HG03025 (cell line): ENCODE measurements around the gene SRP9.
"Not testable (repeated sequence)": the region's sequence is repeated elsewhere in the genome, so short reads cannot be mapped to it uniquely, and the experiment has no call there.

Experiments
- ATAC-seq: cut with Tn5 transposase; IDR thresholded peaks from one replicate; pipeline ENCODE4 v1.9.1; 2021; ENCODE audit warnings: mild to moderate bottlenecking, moderate library complexity; ENCODE audit not compliant: unreplicated experiment, low FRiP score

SRP9 gene

GRCh38 chr1:225813214-225813964 lies 35.8 kb downstream of the SRP9 start:
- ATAC-seq, result no peak

DNA sequence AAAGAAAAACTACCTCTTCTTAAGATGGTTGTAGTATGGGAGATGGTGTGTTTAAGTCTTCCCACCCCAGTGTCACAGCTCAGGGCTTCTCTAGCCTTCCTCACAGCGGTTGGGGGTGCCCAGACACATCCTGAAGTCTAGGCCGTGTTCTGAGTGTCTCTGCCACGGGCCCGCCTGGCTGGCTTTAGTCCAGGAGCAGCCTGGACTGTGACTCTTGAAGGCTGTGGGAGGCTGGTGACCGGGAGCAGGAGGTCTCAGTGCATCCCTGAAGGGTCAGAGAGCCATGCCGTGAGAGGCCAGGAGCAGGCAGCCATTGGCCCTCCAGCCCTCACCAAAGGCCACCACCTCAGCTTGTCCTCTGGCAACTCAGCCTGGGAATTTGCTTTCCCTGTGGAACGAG lies 36.8 kb downstream of the SRP9 start:
- ATAC-seq, result no peak

GRCh38 chr1:225815090-225815489 lies 37.5 kb downstream of the SRP9 start:
- not testable (repeated sequence) for ATAC-seq

DNA sequence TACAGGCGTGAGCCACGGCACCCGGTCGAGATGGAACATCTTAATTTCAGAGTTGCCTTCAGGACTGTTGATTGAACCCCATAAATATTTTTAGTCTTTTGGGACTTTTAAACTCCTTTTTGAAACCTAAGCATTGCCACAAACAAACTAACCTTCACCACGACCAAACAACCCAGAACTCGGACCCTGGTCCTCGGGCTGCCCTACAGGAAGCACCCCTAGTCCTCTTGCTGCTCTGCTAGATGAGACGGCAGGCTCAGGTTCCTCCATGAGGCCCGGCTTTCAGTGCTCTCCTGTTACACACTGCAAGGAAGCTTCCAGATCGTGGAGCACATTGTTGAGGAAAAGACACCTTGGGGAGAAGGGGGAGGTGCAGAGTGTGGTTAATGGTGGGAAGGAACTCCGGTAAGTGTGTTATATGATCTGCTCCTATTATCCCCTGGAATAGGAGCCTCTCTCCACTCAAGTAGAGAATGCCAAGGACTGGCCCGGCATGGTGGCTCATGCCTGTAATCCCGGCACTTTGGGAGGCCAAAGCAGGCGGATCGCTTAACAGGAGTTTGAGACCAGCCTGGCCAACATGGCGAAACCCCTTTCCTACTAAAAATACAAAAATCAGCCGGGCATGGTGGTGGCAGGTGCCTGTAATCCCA lies 38.0 kb downstream of the SRP9 start:
- no peak for ATAC-seq

DNA sequence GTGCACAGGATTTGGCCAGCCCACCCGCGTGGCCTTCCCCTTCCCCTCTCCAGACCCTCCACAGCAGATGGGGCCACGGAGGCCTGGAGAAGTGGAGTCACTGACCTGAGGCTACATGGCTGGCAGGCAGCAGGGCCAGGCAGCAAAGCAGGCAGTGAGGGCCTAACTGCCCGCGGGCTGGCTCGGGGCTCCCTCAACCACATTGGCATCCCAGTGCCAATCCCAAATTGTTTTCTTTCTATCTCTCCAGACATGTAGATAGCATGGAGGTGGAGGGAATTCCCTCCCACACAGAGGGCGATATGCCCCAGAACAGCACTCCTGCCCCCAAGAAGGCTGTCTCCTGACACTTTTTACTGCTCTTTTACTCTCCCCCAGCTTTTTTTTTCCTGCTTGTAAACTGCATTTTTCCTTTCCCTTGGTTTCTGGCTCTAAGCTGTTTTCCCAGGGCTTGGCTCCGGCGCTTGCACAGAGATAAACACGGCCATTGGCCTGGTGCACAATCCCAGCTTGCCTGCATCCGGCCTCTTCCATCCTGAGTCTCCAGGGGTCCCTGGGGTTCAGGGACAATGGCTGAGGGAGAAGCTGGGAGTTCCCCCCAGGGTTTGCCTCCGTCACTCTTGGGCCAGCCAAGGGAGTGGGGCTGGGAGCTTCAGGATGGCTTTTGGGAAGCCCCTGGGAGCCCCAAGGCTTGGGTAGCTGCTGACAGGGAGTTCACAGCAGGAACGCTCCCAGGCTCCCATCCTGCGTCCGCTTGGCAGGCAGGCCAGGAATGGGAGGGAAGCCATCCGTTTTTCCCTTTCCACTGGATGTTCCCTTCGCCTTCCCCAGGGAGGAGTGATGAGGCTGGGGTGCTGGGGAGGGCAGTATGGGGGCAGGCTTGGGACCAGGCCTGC lies 39.3 kb downstream of the SRP9 start:
- no peak for ATAC-seq

DNA sequence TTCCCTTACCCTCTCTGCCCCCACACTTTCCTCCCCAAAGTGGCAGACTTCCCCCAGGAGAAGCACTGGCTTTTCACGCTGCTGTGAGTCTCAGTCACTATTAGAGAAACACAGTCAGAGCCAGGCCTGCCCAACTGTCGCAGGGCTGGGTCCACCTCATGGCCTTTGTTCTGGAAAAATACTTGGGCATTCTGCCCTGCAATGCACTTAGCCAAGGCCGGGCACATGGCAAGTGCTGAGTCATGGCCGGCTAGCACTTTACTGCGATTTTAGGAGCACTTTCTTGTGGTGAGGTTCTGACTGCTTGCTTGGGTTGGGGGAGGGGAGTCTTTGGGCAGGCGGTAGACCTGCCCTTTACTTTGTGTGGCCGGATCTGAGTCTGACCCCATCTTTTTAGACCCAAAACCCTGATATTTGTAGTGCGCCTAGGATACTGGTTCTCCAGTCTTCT lies 40.0 kb downstream of the SRP9 start:
- no peak for ATAC-seq

- ATAC-seq, result no peak
Observed at GRCh38 chr1:225818229-225818628, 40.6 kb downstream of the SRP9 start.

- no peak for ATAC-seq
Observed at GRCh38 chr1:225819346-225820192, 41.9 kb downstream of the SRP9 start.

DNA sequence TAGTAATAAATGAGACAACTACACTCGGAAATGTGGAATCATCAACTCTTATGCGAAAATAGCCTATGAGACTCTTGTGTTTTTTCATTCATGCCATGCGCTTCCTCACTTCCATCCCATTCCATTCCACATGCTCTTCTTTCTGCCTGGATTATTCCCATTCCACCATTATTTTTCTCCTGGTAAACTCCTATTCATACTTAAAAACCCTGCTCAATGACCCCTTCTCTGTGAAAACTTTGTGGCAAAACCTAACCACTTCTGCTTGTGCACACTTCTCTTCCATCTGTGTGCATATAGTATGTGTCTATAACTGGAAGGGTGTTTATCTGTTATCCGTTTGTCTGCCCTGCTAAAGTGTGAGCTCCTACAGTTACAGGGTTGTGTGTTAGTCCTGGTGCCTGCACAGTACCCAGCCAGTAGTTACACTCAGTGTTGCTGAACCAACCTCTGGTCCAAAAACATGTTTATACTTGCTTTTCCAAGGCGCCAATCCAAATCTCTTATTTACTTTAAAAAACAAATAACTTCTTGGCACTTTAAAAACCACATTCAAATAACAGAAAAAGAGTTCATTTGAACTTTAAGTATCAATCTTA lies 43.0 kb downstream of the SRP9 start:
- ATAC-seq, result no peak

GRCh38 chr1:225822655-225823403 lies 45.2 kb downstream of the SRP9 start:
- ATAC-seq, result no peak

- no peak for ATAC-seq
Observed at GRCh38 chr1:225823811-225824261, 46.2 kb downstream of the SRP9 start.

GRCh38 chr1:225824533-225824941 lies 46.9 kb downstream of the SRP9 start:
- no peak for ATAC-seq

GRCh38 chr1:225825078-225825477 lies 47.5 kb downstream of the SRP9 start:
- ATAC-seq, result no peak

- ATAC-seq, result no peak
Observed at GRCh38 chr1:225825607-225826007, 48.0 kb downstream of the SRP9 start.

GRCh38 chr1:225827076-225827475 lies 49.5 kb downstream of the SRP9 start:
- no peak for ATAC-seq

- no peak for ATAC-seq
Observed at GRCh38 chr1:225828706-225829345, 51.2 kb downstream of the SRP9 start.

DNA sequence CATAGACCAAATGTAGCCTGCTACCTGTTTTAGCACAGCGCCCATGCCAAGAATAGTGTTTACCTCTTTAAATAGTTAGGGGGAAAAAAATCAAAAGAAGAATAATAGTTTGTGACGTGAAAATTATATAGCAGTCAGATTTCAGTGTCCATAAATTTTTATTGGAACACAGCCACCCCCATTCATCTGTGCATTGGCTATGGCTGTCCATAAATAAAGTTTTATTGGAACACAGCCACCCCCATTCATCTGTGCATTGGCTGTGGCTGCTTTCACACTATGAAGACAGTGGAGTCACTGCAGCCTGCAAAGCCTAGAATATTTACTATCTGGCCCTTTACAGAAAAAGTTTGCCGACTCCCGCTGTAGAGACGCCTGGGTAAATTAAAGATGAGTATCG lies 53.2 kb downstream of the SRP9 start:
- ATAC-seq, result no peak
